CD4-positive, alpha-beta T cell (primary cell): ENCODE data around the gene KSR2. TPM values are rescaled to one million over a fixed set of nuclear protein-coding genes. Genes with fewer than 3 reads are reported as not detected.

Experiments
- ATAC-seq: fragments of 200-7000 bp; cut with Tn5 transposase; one replicate; pipeline ENCODE4 v1.10.0; 2022; ENCODE audit warnings: mild to moderate bottlenecking; ENCODE audit not compliant: poor library complexity
- CTCF ChIA-PET: fragments of 350-600 bp; sonication (Branson Sonifier 250); formaldehyde crosslinking; loops from one replicate; lab custom pipeline; 2021; ENCODE audit warnings: antibody characterized with exemption, inconsistent platforms; lab: Charles Lee
- POLR2A ChIA-PET: fragments of 350-600 bp; sonication (Branson Sonifier 250); formaldehyde crosslinking; loops from one replicate; lab custom pipeline; 2021; ENCODE audit warnings: antibody characterized with exemption, inconsistent platforms; lab: Charles Lee
- DNase-seq, 14 experiments: peaks; one replicate each; pipeline ENCODE4 v3.0.0-alpha.2; 2013 to 2020; ENCODE audit warnings: mixed read lengths in 2 of 14
- H3K27ac ChIP-seq, 2 donors: one replicate each; pipeline versions ENCODE4 v1.5.1 to v1.7.0; 2013; ENCODE audit warnings: low read length in 2 of 2, low read depth in 1 of 2, mild to moderate bottlenecking in 1 of 2
- H3K27me3 ChIP-seq, 2 experiments: 1 replicate in 1 of 2; 2 replicates in 1 of 2; pipeline versions ENCODE4 v1.6.1 to v1.7.0; 2013; ENCODE audit warnings: low read length in 2 of 2, control low read depth in 1 of 2, mild to moderate bottlenecking in 1 of 2, moderate library complexity in 1 of 2; ENCODE audit not compliant: insufficient read depth in 2 of 2, control insufficient read depth in 1 of 2
- H3K36me3 ChIP-seq: one replicate; pipeline ENCODE4 v1.6.1; 2013; ENCODE audit warnings: low read length, control low read depth; ENCODE audit not compliant: insufficient read depth
- H3K4me1 ChIP-seq: one replicate; pipeline ENCODE4 v1.6.1; 2013; ENCODE audit warnings: low read length, control low read depth; ENCODE audit not compliant: insufficient read depth
- H3K4me3 ChIP-seq: one replicate; pipeline ENCODE4 v1.5.1; 2013; ENCODE audit warnings: mild to moderate bottlenecking, low read length, moderate library complexity
- H3K9me3 ChIP-seq, 2 experiments: 1 replicate in 1 of 2; 2 replicates in 1 of 2; pipeline versions ENCODE4 v1.6.1 to v1.7.0; 2013; ENCODE audit warnings: low read length in 2 of 2, mild to moderate bottlenecking in 2 of 2, control low read depth in 1 of 2, moderate library complexity in 1 of 2; ENCODE audit not compliant: control insufficient read depth in 1 of 2, insufficient read depth in 1 of 2
- H3K27ac Mint-ChIP-seq: one replicate; pipeline ENCODE4 v1.8.0; 2020; ENCODE audit warnings: mixed read lengths
- H3K27me3 Mint-ChIP-seq: one replicate; pipeline ENCODE4 v1.8.0; 2021; ENCODE audit warnings: mixed read lengths
- H3K36me3 Mint-ChIP-seq: one replicate; pipeline ENCODE4 v1.8.0; 2021; ENCODE audit warnings: low read depth, mixed read lengths
- H3K4me1 Mint-ChIP-seq: one replicate; pipeline ENCODE4 v1.8.0; 2021; ENCODE audit warnings: low read depth, mixed read lengths
- H3K4me3 Mint-ChIP-seq: one replicate; pipeline ENCODE4 v1.8.0; 2020; ENCODE audit warnings: mild to moderate bottlenecking, mixed read lengths
- H3K9me3 Mint-ChIP-seq: one replicate; pipeline ENCODE4 v1.8.0; 2020; ENCODE audit warnings: mixed read lengths
- CTCF ChIP-seq: fragments of 200-600 bp; IDR thresholded peaks from one replicate; pipeline ENCODE4 v1.8.0; 2022; ENCODE audit warnings: antibody characterized with exemption, mild to moderate bottlenecking
- intact Hi-C, 2 experiments: fragments of 100-400 bp; cut with DNase I in 1 of 2; cut with micrococcal nuclease in 1 of 2; formaldehyde crosslinking; loops; one replicate each; pipeline versions ENCODE4 v1.15.1 to v1.9.0; 2023 to 2025; cut with DNase I, micrococcal nuclease
- total RNA-seq, 174 experiments: library from RNA in 2 of 174; stranded (reverse) in 2 of 174; gene quantifications; one replicate each; pipeline ENCODE4 v1.2.3 and lab custom pipeline; 2021 to 2026

KSR2 gene
- total RNA-seq, 2 experiments from 2014 or later: 0.05 to 0.17 TPM

- Histone ChIP-seq H3K9me3 (no peaks in the 10 kb centered on the region), H3K27ac (no peak overlapping the region), H3K4me1 (no peaks in the 10 kb centered on the region), H3K4me3 (no peak overlapping the region), H3K36me3 (no peaks in the 10 kb centered on the region), H3K27me3 (no peaks in the 10 kb centered on the region)
- intact Hi-C loops: no loop called here
- DNase-seq (no peak), ATAC-seq (no peak)
- no peak for TF ChIP-seq CTCF
- H3K36me3 Mint-ChIP-seq: no peaks in the 10 kb centered on the region
- H3K4me1 Mint-ChIP-seq: no peaks in the 10 kb centered on the region
- no peaks in the 10 kb centered on the region for H3K9me3 Mint-ChIP-seq
- H3K4me3 Mint-ChIP-seq: no peak overlapping the region
- CTCF ChIA-PET: no interaction called here
- POLR2A ChIA-PET: no interaction called here
- H3K27me3 Mint-ChIP-seq: peaks cover 11% of the 10 kb centered on the region
- H3K27ac Mint-ChIP-seq: no peak overlapping the region
Observed at GRCh38 chr12:117933545-117933944, 35.2 kb downstream of the KSR2 start.

- Histone ChIP-seq H3K9me3 (no peaks in the 10 kb centered on the region), H3K36me3 (no peaks in the 10 kb centered on the region), H3K27me3 (no peaks in the 10 kb centered on the region), H3K27ac (no peak overlapping the region), H3K4me3 (no peak overlapping the region), H3K4me1 (no peaks in the 10 kb centered on the region)
- DNase-seq: no peak
- TF ChIP-seq CTCF: no peak
- ChIA-PET CTCF (no interaction called here), POLR2A (no interaction called here)
- H3K9me3 Mint-ChIP-seq: no peaks in the 10 kb centered on the region
- H3K4me3 Mint-ChIP-seq: no peak overlapping the region
- intact Hi-C loops: no loop called here
- ATAC-seq: no peak
- no peak overlapping the region for H3K27ac Mint-ChIP-seq
- no peaks in the 10 kb centered on the region for H3K36me3 Mint-ChIP-seq
- peaks cover 10% of the 10 kb centered on the region for H3K27me3 Mint-ChIP-seq
- no peaks in the 10 kb centered on the region for H3K4me1 Mint-ChIP-seq
Observed at GRCh38 chr12:117926391-117926899, 42.3 kb downstream of the KSR2 start.

- Histone ChIP-seq H3K27me3 (peaks cover 0 to 5% of the 10 kb centered on the region in 2 experiments), H3K4me3 (no peak overlapping the region), H3K9me3 (no peaks in the 10 kb centered on the region), H3K27ac (no peak overlapping the region), H3K36me3 (no peaks in the 10 kb centered on the region), H3K4me1 (no peaks in the 10 kb centered on the region)
- Mint-ChIP-seq H3K27me3 (peaks cover 6% of the 10 kb centered on the region), H3K9me3 (peaks cover 2% of the 10 kb centered on the region), H3K4me1 (no peaks in the 10 kb centered on the region), H3K4me3 (no peak overlapping the region), H3K36me3 (no peaks in the 10 kb centered on the region), H3K27ac (no peak overlapping the region)
- ChIA-PET CTCF (interaction anchor here (0.6 kb wide), 1 partner anchor 154 kb away, joined by 3 read pairs; no protein-coding TSS in a partner anchor), POLR2A (no interaction called here)
- no peak for ATAC-seq
- TF ChIP-seq CTCF: no peak
- DNase-seq: no peak
- intact Hi-C loops: no loop called here
Observed at GRCh38 chr12:117921929-117922777, 46.6 kb downstream of the KSR2 start.
